NCI-H2107 (cell line): Measurements from ENCODE around the gene CLEC17A.
"Not testable (repeated sequence)": the region's sequence is repeated elsewhere in the genome, so short reads cannot be mapped to it uniquely, and the experiment has no call there.

ENCODE experiments used
- DNase-seq: peaks from one replicate; lab custom pipeline; 2025; lab: John Stamatoyannopoulos, UW

Gene CLEC17A

DNA sequence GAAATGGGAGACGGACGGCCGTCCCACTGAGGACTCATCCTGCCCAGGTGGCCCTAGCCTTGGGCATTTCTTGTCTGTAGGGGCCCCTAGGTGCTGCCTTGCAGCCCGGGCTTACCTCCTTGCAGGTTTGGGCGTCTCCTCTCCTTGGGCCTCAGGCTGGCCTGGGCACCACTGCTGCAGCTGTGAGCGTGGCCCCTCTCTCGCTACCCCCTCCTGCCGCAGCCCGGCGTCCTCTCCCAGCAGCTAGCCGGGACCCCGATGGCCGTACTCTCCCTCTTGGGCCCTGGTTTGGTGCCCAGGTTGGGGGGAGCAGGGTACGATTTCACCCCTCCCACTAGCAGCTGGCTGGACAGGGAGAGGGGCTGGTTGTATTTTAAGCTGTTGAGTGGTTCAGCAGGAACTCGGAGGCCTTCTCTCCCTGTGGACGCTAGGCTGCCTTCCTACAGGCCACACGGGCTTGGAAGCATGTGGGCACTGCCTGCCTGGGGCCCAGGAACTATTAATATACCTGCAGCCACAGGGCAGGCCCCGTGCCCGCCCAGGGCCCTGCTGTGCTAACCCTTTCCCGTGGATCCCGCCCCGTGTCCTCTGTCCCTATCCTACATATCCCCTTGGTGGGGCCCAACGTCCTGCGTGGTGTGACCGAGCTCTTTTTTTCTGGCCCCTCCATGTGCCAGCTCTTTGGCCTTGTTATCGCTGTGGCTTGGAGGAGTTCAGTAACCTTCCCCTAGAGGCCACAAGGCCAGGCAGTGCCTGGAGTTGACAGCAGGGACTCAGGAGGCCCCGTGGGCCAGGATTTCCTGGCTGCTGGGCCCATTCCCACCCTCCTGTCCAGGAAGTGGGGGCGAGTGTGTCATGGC is 22.7 kb upstream of the CLEC17A start:
- no peak for DNase-seq

DNA sequence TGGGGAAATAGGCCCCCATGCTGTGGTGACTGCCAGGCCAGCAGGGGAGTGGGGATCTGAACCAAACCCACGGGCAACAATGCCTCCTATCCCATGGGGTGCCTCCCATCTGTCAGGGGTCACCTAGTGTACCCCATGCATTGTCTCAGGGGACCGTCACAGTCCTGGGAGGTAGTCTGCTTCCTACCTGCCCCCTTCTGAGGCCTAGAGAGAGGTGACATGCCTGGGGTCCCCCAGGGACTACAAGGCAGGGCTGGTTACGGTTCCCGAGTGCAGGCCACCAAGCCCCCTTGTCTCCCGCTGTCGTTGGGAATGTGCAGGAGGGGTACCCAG is 22.1 kb upstream of the CLEC17A start:
- no peak for DNase-seq

DNA sequence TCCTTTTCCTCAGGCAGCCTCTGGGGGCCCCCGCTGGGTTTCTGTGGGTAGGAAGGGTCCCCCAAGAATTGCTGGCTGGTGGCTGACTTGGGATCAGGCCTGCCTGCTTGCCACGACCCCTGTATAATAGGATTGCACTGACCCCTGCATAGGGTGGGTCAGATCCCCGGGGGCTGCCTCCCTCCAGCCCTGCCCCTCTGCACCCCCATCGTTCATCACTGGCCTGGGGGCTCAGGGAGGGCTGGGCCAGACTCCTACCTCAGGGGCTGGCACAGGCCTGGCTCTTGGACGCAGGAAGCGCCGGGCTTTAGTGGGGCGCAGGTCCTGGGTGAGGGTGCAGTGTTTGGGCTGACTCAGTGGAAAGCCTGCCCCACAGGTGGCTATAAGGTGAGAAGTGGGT is 21.6 kb upstream of the CLEC17A start:
- no peak for DNase-seq

DNA sequence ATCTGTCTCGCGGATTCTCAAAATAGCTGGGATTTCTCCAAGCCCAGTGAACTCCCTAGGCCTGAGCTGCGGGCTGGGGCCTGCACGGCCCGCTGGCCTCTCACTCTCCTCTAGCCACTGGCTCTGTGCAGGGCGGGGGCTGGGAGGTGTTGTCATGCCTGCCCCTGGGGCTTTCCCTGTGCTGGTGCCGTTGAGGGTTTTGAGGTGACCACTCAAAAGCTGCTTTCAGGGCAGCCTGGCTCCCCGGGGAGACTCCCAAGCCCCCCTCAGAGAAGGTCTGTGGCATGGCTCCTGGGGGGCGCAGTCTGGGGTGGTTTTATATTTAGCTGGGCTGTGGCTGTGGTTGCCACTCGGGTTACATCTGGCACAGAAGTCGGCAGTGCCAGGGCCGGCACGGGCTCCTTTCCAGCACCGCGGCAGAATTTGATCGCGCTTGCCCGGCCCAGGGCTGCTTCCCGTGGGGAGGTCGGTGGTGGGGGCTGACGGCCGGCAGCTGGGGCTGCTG is 21.0 kb upstream of the CLEC17A start:
- DNase-seq = peak; percentile 37

GRCh38 chr19:14562660-14563589 is 20.0 kb upstream of the CLEC17A start:
- DNase-seq = no peak

- no peak for DNase-seq
Observed at GRCh38 chr19:14563590-14563926, 19.3 kb upstream of the CLEC17A start.

DNA sequence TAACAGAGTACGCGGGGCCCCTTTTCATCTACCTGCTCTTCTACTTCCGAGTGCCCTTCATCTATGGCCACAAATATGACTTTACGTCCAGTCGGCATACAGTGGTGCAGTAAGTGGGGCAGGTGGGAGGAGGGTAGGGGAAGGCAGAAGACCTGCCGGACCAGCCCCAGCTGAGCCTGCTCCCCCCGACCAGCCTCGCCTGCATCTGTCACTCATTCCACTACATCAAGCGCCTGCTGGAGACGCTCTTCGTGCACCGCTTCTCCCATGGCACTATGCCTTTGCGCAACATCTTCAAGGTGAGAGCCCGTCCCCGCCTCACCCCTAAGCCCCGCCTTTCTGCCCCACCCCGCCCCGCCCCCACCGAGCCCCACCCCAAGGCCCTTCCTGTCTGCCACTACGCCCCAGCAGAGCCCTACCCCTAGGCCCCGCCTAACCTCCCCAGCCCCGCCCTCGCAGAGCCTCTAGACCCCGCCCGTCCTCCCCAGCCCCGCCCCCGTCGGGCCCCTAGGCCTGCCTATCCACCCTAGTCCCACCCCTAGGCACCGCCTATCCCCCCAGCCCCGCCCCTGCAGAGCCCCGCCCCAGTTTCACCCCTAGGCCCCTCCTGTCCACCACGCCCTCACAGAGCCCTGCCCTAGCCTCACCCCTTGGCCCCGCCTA is 18.8 kb upstream of the CLEC17A start:
- no peak for DNase-seq

- DNase-seq = not testable (repeated sequence)
Observed at GRCh38 chr19:14564652-14565297, 18.1 kb upstream of the CLEC17A start.

DNA sequence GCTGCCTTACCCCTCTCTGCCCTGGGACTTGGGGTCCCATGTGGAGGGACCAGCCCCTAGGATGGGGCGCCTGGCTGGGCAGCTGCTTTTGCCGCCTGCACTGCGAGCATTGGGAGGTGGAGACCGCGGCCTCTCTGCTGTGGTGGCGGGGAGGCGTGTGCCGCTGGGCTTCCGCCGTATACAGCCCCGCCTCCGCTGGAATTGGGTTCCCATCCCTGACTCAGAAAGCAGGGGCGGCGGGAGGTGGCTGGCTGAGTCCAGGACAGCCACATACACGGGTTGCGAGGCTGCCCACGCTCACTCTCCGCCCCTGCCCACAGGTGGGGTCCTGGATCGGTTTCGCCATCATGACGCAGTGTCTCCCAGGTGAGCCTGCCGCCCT is 17.6 kb upstream of the CLEC17A start:
- no peak for DNase-seq

GRCh38 chr19:14565765-14566711 is 16.8 kb upstream of the CLEC17A start:
- DNase-seq = no peak

DNA sequence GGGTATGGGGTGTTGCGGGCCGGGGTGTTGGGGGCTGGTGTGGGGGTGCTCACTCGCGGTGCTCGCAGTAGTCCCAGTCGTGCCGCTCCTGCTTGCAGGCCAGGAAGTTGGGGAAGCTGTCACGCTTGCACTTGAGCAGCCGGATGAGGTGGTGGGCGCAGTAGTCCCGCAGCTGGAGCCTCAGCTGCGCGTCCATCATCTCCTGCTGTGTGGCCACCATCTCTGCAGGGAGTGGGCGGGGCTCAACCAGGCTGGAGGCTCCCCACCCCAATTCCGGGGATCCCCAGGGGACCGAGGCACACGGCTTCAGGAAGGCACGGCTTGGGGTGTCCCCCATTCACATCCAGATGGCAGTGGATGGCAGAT is 16.2 kb upstream of the CLEC17A start:
- DNase-seq = no peak

DNA sequence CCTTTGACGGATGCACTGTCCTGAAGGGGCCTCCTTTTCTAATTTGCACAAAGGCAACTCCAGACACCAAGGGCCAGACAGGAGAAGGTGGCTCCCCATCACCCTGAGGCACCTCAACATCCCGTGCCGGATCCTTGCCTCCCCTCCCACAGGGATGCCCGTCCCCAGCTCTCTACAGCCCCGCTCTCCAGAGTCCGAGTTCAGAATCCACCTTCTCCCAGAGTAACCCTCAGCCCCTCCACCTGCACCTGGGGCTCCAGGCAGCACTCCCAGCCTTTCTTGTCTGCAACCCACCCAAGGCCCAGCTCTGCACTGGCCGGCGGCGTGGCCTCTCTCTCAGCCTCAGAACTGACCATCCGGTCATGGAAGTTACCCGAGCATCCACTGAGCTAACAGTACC is 15.8 kb upstream of the CLEC17A start:
- DNase-seq = no peak

DNA sequence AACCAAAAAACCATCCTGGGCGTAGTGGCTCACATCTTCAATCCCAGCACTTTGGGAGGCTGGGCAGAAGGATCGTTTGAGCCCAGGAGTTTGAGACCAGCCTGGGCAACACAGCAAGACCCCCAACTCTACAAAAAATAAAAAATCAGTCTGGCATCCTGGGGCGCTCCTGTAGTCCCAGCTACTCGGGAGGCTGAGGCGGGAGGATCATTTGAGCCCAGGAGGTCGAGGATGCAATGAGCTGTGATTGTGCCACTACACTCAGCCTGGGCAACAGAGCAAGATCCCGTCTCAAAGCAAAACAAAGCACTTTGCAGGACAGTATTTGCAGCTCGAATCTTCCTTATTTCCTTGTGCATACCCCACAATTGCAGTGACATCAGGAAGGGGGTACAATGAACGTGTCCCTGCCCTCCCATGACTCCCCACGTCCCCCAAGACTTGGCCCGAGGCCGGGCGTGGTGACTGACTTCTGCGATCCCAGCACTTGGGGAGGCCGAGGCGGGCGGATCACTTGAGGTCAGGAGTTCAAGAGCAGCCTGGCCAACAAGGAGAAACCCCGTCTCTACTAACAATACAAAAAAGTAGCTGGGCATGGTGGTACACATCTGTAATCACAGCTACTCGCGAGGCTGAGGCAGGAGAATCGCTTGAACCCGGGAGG is 11.9 kb upstream of the CLEC17A start:
- no peak for DNase-seq

GRCh38 chr19:14571695-14572490 is 11.0 kb upstream of the CLEC17A start, which contains the start of gene NDUFB7:
NDUFB7 (minus strand) TSS chr19:14572066; CDS start chr19:14572000, 66 bp downstream.
- DNase-seq = peak; percentile 84

DNA sequence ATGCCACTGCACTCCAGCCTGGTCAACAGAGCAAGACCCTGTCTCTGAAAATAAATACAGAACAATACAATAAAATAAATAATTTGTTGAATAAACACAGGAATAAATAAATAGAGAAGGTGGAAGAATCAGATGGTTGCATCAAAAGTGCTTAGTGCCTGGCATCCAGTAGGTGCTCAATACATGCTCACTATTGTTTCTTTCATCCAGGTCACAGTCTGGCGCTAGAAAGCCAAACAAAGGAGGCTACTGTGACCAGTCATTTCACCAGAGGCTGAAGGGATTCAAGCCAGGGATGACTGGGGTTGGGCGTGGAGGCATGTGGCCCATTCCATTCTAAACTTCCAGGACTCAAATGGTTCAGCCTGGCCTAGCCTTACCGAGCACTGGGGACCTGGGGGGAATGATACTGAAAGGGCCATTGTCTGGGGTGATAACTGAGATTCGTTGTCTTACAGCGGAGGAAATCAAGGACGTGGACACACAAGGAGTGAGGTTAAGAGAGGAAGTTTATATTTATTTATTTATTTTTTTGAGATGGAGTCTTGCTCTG is 7.4 kb upstream of the CLEC17A start:
- DNase-seq = no peak

GRCh38 chr19:14576363-14576762 is 6.5 kb upstream of the CLEC17A start:
- no peak for DNase-seq

DNA sequence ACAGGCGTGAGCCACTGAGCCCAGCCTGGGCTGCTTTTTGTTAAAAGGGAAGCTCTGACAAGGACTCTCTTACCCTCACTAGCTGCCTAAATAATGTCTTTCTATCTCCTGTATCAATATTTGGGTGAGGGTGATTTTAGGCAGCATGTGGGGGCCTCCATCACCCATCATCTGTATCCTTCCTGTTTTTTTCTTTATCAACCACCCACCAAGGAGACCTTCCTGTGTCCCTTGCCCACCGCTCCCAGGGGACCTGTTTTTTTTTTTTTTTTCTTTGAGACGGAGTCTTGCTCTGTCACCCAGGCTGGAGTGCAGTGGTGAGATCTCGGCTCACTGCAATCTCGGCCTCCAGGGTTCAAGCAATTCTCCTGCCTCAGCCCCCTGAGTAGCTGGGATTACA is 5.6 kb upstream of the CLEC17A start:
- no peak for DNase-seq

GRCh38 chr19:14577885-14578427 is 4.9 kb upstream of the CLEC17A start:
- DNase-seq = no peak
